Islet of Langerhans (tissue), 1 donor: ENCODE results near the gene FAM13C.
"Not testable (repeated sequence)": the region's sequence is repeated elsewhere in the genome, so short reads cannot be mapped to it uniquely, and the experiment has no call there.

Experiments
- FAIRE-seq: peaks from one replicate; lab custom pipeline; 2011; peaks lifted over from hg19 to GRCh38; lab: Jason Lieb, UNC

The FAM13C gene

GRCh38 chr10:59362144-59362958, at the start of gene FAM13C:
FAM13C (minus strand) TSS chr10:59362549; CDS start chr10:59362460, 89 bp downstream.
- no peak for FAIRE-seq

- FAIRE-seq = no peak
Measured at GRCh38 chr10:59405235-59405634, 42.9 kb upstream of the FAM13C start.

DNA sequence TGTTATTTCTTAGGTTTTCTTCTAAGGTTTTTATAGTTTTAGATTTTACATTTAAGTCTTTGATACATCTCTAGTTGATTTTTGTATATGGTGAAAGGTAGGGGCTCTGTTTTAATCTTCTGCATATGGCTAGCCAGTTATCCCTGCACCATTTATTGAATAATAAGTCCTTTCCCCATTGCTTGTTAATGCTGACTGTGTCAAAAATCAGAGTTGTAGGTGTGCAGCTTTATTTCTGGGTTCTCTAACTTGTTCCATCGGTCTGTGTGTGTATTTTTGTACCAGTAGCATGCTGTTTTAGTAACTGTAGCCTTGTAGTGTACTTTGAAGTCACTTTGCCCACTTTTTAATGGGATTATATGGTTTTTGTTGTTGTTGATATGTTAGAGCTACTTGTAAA, 37.9 kb upstream of the FAM13C start:
- no peak for FAIRE-seq

DNA sequence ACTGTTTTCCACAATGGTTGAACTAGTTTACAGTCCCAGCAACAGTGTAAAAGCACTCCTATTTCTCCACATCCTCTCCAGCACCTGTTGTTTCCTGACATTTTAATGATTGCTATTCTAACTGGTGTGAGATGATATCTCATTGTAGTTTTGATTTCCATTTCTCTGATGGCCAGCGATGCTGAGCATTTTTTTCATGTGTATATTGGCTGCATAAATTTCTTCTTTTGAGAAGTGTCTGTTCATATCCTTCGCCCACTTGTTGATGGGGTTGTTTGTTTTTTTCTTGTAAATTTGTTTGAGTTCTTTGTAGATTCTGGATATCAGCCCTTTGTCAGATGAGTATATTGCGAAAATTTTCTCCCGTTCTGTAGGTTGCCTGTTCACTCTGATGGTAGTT, 37.0 kb upstream of the FAM13C start:
- not testable (repeated sequence) for FAIRE-seq

DNA sequence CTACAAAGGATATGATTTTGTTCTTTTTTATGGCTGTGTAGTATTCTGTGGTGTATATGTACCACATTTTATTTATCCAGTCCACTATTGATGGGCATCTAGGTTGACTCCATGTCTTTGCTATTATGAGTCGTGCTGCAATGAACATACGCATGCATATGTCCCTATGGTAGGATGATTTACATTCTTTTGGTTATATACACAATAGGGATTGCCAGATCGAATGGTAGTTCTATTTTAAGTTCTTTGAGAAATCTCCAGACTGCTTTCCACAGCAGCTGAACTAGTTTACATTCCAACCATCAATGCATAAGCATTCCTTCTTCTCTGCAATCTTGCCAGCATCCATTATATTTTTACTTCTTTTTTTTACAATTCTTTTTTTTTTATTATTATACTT, 35.6 kb upstream of the FAM13C start:
- FAIRE-seq = no peak

GRCh38 chr10:59395984-59396383, 33.6 kb upstream of the FAM13C start:
- no peak for FAIRE-seq

DNA sequence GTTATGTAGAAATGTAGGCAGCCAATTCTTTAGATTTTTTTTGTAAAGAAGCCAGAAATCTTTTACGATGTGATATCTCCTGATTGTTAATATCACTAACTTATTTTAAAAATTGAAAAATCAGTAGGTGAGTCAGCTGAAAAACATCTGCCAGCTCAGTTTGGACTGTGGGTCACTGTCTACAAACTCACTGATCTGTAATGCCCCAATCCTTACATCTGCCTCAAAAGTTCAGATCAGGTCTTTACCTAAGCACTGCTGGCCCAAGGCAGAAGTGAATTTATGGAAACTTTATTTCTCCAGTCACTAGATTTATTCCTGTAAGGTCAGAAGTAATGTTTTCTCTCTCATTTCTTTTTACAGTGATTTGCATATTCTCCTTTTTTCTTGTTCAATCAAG, 31.0 kb upstream of the FAM13C start:
- no peak for FAIRE-seq

DNA sequence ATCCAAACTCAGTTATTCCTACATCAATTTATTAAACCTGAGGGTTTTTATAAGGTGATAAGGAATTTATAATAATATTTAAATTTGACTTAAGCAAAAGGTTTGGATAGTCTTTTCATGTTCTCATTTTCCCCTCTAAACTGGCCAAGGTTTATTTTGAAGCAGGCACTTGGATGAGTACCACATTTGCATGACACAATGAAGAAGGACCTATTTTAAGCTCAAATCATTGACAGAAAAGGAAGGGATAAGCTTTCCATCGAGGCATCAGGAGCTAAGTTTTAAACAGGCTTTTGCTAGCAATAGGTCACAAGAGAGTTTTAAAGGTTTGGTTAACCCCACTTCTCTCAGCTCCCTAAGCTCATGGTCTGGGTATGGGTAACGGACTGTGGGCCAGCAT, 28.7 kb upstream of the FAM13C start:
- FAIRE-seq = no peak

GRCh38 chr10:59388671-59388976, 26.3 kb upstream of the FAM13C start:
- no peak for FAIRE-seq

DNA sequence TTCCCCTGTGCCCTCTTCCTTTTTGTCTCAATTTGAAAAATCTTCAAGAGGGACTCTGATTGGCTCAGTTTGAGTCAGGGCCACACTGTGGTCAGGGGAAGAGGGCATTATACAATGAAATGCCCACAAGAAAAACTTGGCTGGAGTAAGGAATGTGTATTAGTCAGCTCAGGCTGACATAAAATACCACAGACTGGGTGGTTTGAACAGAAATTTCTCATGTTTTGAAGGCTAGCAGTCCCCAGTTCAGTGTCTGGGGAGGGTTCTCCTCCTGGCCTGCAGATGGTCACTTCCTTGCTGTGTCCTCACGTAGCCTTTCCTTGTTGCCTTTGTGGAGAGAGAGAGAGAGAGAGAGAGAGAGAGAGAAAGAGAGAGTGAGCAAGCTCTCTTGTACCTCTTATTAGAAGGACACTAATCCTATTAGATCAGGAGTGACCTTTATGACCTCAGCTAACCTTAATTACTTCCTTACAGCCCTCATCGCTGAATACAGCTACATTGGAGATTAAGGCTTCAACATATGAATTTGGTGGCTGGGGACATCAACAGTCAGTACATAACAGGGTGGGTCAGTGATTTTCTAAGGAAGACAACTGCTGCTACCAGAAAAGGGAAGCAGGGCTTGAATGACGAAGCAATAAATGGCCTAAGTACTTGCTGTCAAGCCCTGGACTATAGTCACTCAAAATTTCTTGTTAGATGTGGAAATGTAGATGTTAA, 25.8 kb upstream of the FAM13C start:
- FAIRE-seq = no peak

GRCh38 chr10:59384761-59385160, 22.4 kb upstream of the FAM13C start:
- FAIRE-seq = no peak

- FAIRE-seq = no peak
Measured at GRCh38 chr10:59383908-59384307, 21.6 kb upstream of the FAM13C start.

DNA sequence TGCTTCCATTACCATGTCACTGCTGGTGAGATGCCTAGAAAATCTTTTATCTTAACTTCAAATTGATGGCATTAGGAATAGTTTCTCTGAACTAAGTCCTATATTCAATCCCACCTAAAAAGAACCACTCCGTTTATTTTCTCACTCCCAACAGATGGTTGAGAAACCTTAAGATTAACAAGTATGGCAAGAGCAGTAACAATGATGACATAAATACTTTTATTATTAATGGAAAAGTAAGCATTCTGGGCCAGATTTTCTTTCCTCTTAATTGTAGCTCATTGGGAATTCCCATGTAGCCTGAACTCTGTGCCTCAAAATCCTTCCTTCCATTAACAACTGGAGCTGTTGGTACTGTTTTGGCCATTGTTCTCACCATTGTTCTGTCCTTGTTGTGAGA, 21.1 kb upstream of the FAM13C start:
- FAIRE-seq = no peak

- peak; percentile 27 for FAIRE-seq
Measured at GRCh38 chr10:59382831-59383295, 20.5 kb upstream of the FAM13C start.

DNA sequence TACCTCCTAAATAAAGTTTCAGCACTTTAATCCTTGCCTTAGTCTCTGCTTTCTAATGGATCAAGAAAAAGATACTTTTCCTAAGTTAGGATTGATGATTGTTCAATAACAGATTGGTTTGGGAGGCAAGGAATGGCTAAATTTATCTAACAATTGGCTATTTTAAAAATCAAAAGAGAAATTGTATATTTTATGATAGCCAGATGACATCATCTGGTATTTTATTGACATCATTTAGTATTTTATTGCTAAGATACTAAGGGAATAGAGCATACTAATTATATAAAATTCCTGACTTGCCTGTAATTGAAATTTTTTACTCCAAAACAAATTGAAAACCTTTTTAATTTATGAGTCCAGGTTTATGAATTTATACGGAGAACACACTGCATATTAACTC, 19.3 kb upstream of the FAM13C start:
- no peak for FAIRE-seq

DNA sequence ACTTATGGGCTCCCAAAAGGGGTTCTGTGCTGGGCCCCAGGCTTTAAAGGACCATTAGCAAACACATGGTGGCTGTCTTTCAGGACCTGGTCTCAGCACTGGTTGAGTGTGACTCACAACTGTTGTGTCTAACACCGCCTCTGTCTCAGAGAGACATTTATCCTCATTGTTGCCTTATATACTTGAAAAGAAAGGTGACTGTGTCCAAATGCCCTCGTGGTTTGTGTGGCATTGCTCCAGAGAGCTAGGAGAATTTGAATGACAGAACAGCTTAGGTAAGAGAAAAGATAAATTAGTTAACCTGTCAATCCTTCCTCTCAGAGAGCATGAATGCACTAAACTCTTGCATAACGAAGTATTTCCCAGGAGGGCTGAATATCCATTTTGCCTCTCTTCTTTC, 14.5 kb upstream of the FAM13C start:
- FAIRE-seq = no peak

DNA sequence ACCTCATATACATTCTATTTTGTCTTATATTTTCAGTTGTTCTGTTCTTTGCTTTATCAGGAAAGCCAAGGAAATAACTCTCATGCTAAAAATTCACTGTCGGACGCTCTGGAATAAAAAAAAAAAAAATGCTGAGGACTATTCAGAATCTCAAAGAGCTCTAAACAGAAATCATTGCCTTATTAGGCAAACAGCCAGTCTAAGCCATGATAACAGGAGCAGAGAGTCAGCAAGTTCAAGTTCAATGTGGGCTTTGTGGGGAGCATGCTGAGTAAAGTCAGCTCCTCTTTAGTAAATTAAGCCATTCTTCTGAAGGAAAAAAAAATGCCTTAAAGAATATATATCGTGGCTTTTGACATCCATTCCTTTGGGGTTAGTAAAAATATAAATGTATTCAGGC, 13.6 kb upstream of the FAM13C start:
- no peak for FAIRE-seq

DNA sequence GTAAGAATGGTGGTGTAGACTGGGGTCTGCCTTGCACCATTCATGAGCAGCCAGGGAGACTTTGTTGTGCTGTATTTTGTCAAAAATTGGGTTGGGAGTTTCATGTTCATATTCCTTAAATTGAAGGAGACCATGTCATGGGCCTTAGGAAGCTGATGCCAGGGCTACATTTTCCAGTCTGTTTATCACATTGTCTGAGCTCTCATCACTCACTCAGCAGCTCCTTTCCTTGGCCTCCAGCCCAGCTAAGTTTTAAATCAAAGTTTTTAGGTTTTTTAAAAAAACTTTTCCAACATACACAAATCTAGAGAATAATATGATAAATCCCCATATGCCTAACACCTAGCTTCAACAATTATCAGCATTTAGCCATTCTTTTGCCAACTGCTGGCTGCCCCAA, 12.6 kb upstream of the FAM13C start:
- no peak for FAIRE-seq

- FAIRE-seq = no peak
Measured at GRCh38 chr10:59373071-59373470, 10.7 kb upstream of the FAM13C start.

GRCh38 chr10:59372543-59372942, 10.2 kb upstream of the FAM13C start:
- no peak for FAIRE-seq

DNA sequence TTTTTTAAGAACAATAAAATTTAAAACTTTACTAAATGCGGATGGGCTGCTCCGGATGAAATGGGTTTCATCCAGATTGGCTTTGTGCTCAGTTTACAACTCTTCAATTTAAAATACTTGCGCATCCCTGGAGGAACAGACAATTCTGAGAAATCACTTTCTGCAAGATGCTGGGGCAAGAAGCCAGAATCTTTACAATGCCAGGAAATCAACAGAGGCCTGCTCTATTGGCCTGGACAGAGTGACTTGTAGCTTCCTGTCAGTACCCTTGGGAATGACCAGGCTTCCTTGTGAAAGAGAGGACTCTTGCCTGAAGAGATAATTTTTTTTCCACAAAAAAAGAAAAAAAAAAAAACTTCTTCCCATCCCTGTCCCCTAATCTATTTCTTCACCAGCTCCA, 3.9 kb upstream of the FAM13C start:
- no peak for FAIRE-seq

- FAIRE-seq = no peak
Measured at GRCh38 chr10:59363446-59363958, 1.2 kb upstream of the FAM13C start.

DNA sequence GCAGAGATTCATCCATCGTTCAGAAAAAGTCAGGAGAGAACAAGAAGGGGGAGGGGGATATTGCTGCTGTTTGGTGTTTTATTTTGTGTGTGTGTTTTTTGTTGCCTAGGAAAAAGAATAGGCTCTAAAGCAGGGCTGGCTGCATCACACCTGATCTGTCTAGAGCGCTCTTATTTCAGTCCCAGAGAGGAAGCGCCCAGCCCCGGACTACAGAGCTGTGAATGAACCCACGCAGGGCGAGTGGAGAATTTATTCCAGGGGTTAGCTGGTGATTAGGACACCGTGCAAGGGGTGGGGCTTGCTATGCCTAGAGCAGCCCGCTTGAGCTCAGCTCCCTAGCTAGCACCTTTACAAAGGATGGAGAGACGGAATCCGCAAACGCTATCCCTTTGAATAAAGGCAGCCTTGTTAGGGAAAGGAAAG, 621 bp upstream of the FAM13C start:
- FAIRE-seq = peak; percentile 33
